Suprapubic skin (tissue), 3 donors: ENCODE results near the gene PLAAT1.

ENCODE experiments used
- CTCF ChIP-seq, 2 donors: fragments of 200-600 bp in 1 of 2; fragments of 450-650 bp in 1 of 2; sonication (generic) in 1 of 2; IDR thresholded peaks; one replicate each; pipeline ENCODE4 v1.5.1; 2016 to 2019; ENCODE audit warnings: antibody characterized with exemption in 2 of 2, mild to moderate bottlenecking in 1 of 2, moderate library complexity in 1 of 2
- POLR2AphosphoS5 ChIP-seq, 3 donors: sonication (generic); formaldehyde crosslinking; IDR thresholded peaks; one replicate each; pipeline ENCODE4 v1.6.1; 2017; ENCODE audit warnings: antibody characterized with exemption in 3 of 3

DNA sequence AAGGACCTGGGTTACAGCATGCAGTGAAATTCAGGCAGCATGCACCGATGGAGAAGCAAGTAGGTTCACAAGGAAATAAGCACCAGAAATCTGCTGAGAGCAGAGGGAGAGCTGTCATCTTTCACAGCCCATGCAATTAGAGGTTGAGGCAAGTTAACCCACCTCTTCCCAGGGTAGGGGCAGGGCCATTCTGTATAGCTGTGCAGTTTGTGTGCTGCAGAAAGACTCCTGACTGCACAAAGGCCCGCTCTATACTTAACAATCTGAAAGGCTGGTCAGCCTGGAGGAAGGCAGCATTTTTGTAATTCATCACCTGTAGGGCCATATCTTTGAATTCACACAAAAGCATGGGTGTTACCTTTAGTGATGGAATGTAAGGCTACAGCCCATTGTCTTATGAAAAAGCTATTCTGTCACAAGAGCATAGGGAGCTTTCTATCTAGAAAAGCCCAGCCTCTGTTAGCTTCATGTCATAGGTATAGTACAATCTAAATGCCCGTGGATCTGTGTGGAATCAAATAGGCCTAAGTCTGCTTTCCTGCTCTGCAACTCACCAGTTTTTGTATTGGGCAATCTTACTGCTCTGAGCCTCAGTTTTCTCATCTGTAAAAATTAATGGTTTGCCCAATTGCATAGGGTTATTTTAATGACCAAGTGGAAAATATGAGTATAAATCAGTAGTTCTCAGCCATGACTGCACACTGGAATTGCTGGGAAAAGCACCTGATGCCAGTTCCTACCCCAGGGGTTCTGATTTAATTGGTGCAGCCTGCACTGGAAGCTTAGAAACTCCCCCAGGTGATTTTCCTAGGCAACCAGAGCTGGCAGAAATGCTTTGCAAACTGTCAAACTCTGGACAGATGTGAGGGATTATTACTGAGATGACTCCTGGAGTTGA lies 72.3 kb downstream of the PLAAT1 start:
- no peak for TF ChIP-seq CTCF (IDR thresholded peaks at IDR 0.05)
- no peak for TF ChIP-seq POLR2AphosphoS5 (IDR thresholded peaks at IDR 0.05)
